Naive thymus-derived CD4-positive, alpha-beta T cell (primary cell): Measurements from ENCODE around the gene GRM8. TPM values are rescaled to one million over a fixed set of nuclear protein-coding genes. Genes with fewer than 3 reads are reported as not detected.

ENCODE experiments used
- ATAC-seq: fragments of 150-1000 bp; cut with Tn5 transposase; 2 replicates; pipeline ENCODE4 v1.10.0; 2021; ENCODE audit warnings: mild to moderate bottlenecking, moderate library complexity
- CTCF ChIA-PET: fragments of 350-600 bp; sonication (Branson Sonifier 250); formaldehyde crosslinking; loops from one replicate; lab custom pipeline; 2021; ENCODE audit warnings: antibody characterized with exemption; lab: Charles Lee
- POLR2A ChIA-PET: fragments of 350-600 bp; sonication (Branson Sonifier 250); formaldehyde crosslinking; loops from one replicate; lab custom pipeline; 2021; ENCODE audit warnings: antibody characterized with exemption, inconsistent platforms; lab: Charles Lee
- DNase-seq, 9 donors: peaks; one replicate each; pipeline versions ENCODE4 v3.0.0 to v3.0.0-alpha.2; 2020 to 2022; ENCODE audit warnings: mixed read lengths in 1 of 9
- H3K27ac ChIP-seq: one replicate; pipeline ENCODE4 v1.7.0; 2013; ENCODE audit warnings: mild to moderate bottlenecking, low read depth, low read length, moderate library complexity
- H3K27me3 ChIP-seq, 2 donors: one replicate each; pipeline ENCODE4 v1.7.0; 2013; ENCODE audit warnings: low read length in 2 of 2, mild to moderate bottlenecking in 2 of 2, moderate library complexity in 2 of 2; ENCODE audit not compliant: control insufficient read depth in 2 of 2, insufficient read depth in 2 of 2
- H3K36me3 ChIP-seq, 3 experiments: 1 replicate in 2 of 3; 2 replicates in 1 of 3; pipeline ENCODE4 v1.7.0; 2013; ENCODE audit warnings: low read length in 3 of 3, mild to moderate bottlenecking in 3 of 3, moderate library complexity in 1 of 3; ENCODE audit not compliant: insufficient read depth in 3 of 3, control insufficient read depth in 2 of 3
- H3K4me1 ChIP-seq, 2 donors: one replicate each; pipeline ENCODE4 v1.7.0; 2013; ENCODE audit warnings: low read length in 2 of 2, mild to moderate bottlenecking in 2 of 2, moderate library complexity in 1 of 2; ENCODE audit not compliant: control insufficient read depth in 2 of 2, insufficient read depth in 2 of 2
- H3K4me3 ChIP-seq: 2 replicates; pipeline ENCODE4 v1.7.0; 2013; ENCODE audit warnings: mild to moderate bottlenecking, low read length
- H3K9me3 ChIP-seq, 3 experiments: 1 replicate in 2 of 3; 2 replicates in 1 of 3; pipeline ENCODE4 v1.7.0; 2013; ENCODE audit warnings: low read length in 3 of 3; ENCODE audit not compliant: control insufficient read depth in 2 of 3
- H3K27ac Mint-ChIP-seq, 9 donors: one replicate each; pipeline ENCODE4 v1.8.0; 2020 to 2022; ENCODE audit warnings: mixed read lengths in 9 of 9, mild to moderate bottlenecking in 8 of 9, moderate library complexity in 5 of 9, inconsistent platforms in 2 of 9
- H3K27me3 Mint-ChIP-seq, 5 donors: one replicate each; pipeline ENCODE4 v1.8.0; 2021 to 2022; ENCODE audit warnings: mixed read lengths in 5 of 5, mild to moderate bottlenecking in 1 of 5
- H3K36me3 Mint-ChIP-seq, 5 donors: one replicate each; pipeline ENCODE4 v1.8.0; 2020 to 2022; ENCODE audit warnings: mixed read lengths in 5 of 5, mild to moderate bottlenecking in 3 of 5, inconsistent platforms in 1 of 5
- H3K4me1 Mint-ChIP-seq, 7 donors: one replicate each; pipeline ENCODE4 v1.8.0; 2020 to 2022; ENCODE audit warnings: mixed read lengths in 7 of 7, mild to moderate bottlenecking in 3 of 7, inconsistent platforms in 1 of 7
- H3K4me3 Mint-ChIP-seq, 10 donors: one replicate each; pipeline ENCODE4 v1.8.0; 2020 to 2022; ENCODE audit warnings: mild to moderate bottlenecking in 10 of 10, mixed read lengths in 10 of 10, moderate library complexity in 6 of 10, inconsistent platforms in 2 of 10
- H3K9me3 Mint-ChIP-seq, 11 donors: one replicate each; pipeline ENCODE4 v1.8.0; 2020 to 2022; ENCODE audit warnings: mixed read lengths in 11 of 11, mild to moderate bottlenecking in 4 of 11, inconsistent platforms in 1 of 11, moderate library complexity in 1 of 11
- intact Hi-C, 2 donors: fragments of 100-400 bp; cut with micrococcal nuclease; formaldehyde crosslinking; loops; one replicate each; pipeline ENCODE4 v1.15.1; 2023
- polyA plus RNA-seq, 2 donors: library from polyadenylated mRNA; unstranded; fragments of 300-500 nt; fragmentation: Illumina TruSeq; gene quantifications; one replicate each; pipeline ENCODE4 v1.2.3, GENCODE V29; 2021
- total RNA-seq, 6 experiments: library from RNA in 5 of 6; stranded (reverse) in 5 of 6; gene quantifications; 1 replicate in 5 of 6; 2 replicates in 1 of 6; pipeline ENCODE4 v1.2.3 and lab custom pipeline; 2021 to 2026

GRM8 gene
- total and polyA plus RNA-seq, 7 experiments from 2014 or later = not detected

GRCh38 chr7:126443951-126444350, 808.8 kb downstream of the GRM8 start:
- ATAC-seq = no peak
- H3K4me1 Mint-ChIP-seq = no peaks in the 10 kb centered on the region
- H3K4me1 ChIP-seq = no peaks in the 10 kb centered on the region
- H3K27me3 ChIP-seq = no peaks in the 10 kb centered on the region
- H3K27ac ChIP-seq = no peak overlapping the region
- H3K36me3 ChIP-seq = no peaks in the 10 kb centered on the region
- intact Hi-C loops = no loop called here
- ChIA-PET CTCF (no interaction called here), POLR2A (no interaction called here)
- no peaks in the 10 kb centered on the region for H3K36me3 Mint-ChIP-seq
- peaks cover 0 to 4% (median 0%) of the 10 kb centered on the region in 11 donors for H3K9me3 Mint-ChIP-seq
- no peaks in the 10 kb centered on the region for H3K27me3 Mint-ChIP-seq
- DNase-seq = no peak
- H3K27ac Mint-ChIP-seq = no peak overlapping the region
- H3K9me3 ChIP-seq = no peaks in the 10 kb centered on the region
- H3K4me3 Mint-ChIP-seq = no peak overlapping the region
- H3K4me3 ChIP-seq = no peak overlapping the region

GRCh38 chr7:126442908-126443307, 809.8 kb downstream of the GRM8 start:
- no peak overlapping the region for H3K4me3 ChIP-seq
- no peaks in the 10 kb centered on the region for H3K27me3 ChIP-seq
- H3K27ac ChIP-seq = no peak overlapping the region
- Mint-ChIP-seq H3K27ac (no peak overlapping the region), H3K36me3 (no peaks in the 10 kb centered on the region), H3K27me3 (no peaks in the 10 kb centered on the region), H3K9me3 (peaks cover 0 to 4% (median 0%) of the 10 kb centered on the region in 11 donors), H3K4me3 (no peak overlapping the region), H3K4me1 (no peaks in the 10 kb centered on the region)
- ATAC-seq (no peak), DNase-seq (no peak)
- ChIA-PET POLR2A (no interaction called here), CTCF (no interaction called here)
- H3K4me1 ChIP-seq = no peaks in the 10 kb centered on the region
- intact Hi-C loops = no loop called here
- H3K9me3 ChIP-seq = no peaks in the 10 kb centered on the region
- H3K36me3 ChIP-seq = no peaks in the 10 kb centered on the region

- Mint-ChIP-seq H3K36me3 (no peaks in the 10 kb centered on the region), H3K4me1 (no peaks in the 10 kb centered on the region), H3K27me3 (no peaks in the 10 kb centered on the region), H3K4me3 (no peak overlapping the region), H3K9me3 (peaks cover 0 to 4% (median 0%) of the 10 kb centered on the region in 11 donors), H3K27ac (no peak overlapping the region)
- POLR2A ChIA-PET = no interaction called here
- H3K9me3 ChIP-seq = no peaks in the 10 kb centered on the region
- H3K27ac ChIP-seq = no peak overlapping the region
- H3K27me3 ChIP-seq = no peaks in the 10 kb centered on the region
- no peaks in the 10 kb centered on the region for H3K36me3 ChIP-seq
- DNase-seq (no peak), ATAC-seq (no peak)
- H3K4me3 ChIP-seq = no peak overlapping the region
- no peaks in the 10 kb centered on the region for H3K4me1 ChIP-seq
- CTCF ChIA-PET = no interaction called here
- intact Hi-C loops = no loop called here
Observed at GRCh38 chr7:126441745-126442144, 811.0 kb downstream of the GRM8 start.

GRCh38 chr7:126440542-126440941, 812.2 kb downstream of the GRM8 start:
- no peak for ATAC-seq
- H3K27ac Mint-ChIP-seq = no peak overlapping the region
- no peak for DNase-seq
- no peaks in the 10 kb centered on the region for H3K4me1 ChIP-seq
- POLR2A ChIA-PET = no interaction called here
- no peak overlapping the region for H3K27ac ChIP-seq
- H3K27me3 Mint-ChIP-seq = no peaks in the 10 kb centered on the region
- CTCF ChIA-PET = no interaction called here
- no peaks in the 10 kb centered on the region for H3K36me3 ChIP-seq
- peaks cover 0 to 4% (median 0%) of the 10 kb centered on the region in 11 donors for H3K9me3 Mint-ChIP-seq
- no peaks in the 10 kb centered on the region for H3K9me3 ChIP-seq
- H3K4me3 ChIP-seq = no peak overlapping the region
- intact Hi-C loops = no loop called here
- H3K4me3 Mint-ChIP-seq = no peak overlapping the region
- H3K36me3 Mint-ChIP-seq = no peaks in the 10 kb centered on the region
- H3K27me3 ChIP-seq = no peaks in the 10 kb centered on the region
- H3K4me1 Mint-ChIP-seq = no peaks in the 10 kb centered on the region

- CTCF ChIA-PET = no interaction called here
- Histone ChIP-seq H3K36me3 (no peaks in the 10 kb centered on the region), H3K27ac (no peak overlapping the region), H3K4me1 (no peaks in the 10 kb centered on the region), H3K27me3 (no peaks in the 10 kb centered on the region), H3K4me3 (no peak overlapping the region), H3K9me3 (no peaks in the 10 kb centered on the region)
- no peak overlapping the region for H3K27ac Mint-ChIP-seq
- H3K9me3 Mint-ChIP-seq = peaks cover 0 to 7% (median 0%) of the 10 kb centered on the region in 11 donors
- POLR2A ChIA-PET = no interaction called here
- H3K27me3 Mint-ChIP-seq = no peaks in the 10 kb centered on the region
- intact Hi-C loops = no loop called here
- H3K36me3 Mint-ChIP-seq = no peaks in the 10 kb centered on the region
- DNase-seq = no peak
- no peaks in the 10 kb centered on the region for H3K4me1 Mint-ChIP-seq
- no peak overlapping the region for H3K4me3 Mint-ChIP-seq
- no peak for ATAC-seq
Observed at GRCh38 chr7:126436213-126436868, 816.4 kb downstream of the GRM8 start.

- Histone ChIP-seq H3K9me3 (no peaks in the 10 kb centered on the region), H3K4me1 (no peaks in the 10 kb centered on the region), H3K36me3 (no peaks in the 10 kb centered on the region), H3K27me3 (no peaks in the 10 kb centered on the region), H3K27ac (no peak overlapping the region), H3K4me3 (no peak overlapping the region)
- peaks cover 0 to 18% (median 2%) of the 10 kb centered on the region in 11 donors for H3K9me3 Mint-ChIP-seq
- intact Hi-C loops = no loop called here
- no peaks in the 10 kb centered on the region for H3K36me3 Mint-ChIP-seq
- CTCF ChIA-PET = no interaction called here
- H3K4me1 Mint-ChIP-seq = no peaks in the 10 kb centered on the region
- POLR2A ChIA-PET = no interaction called here
- DNase-seq (no peak), ATAC-seq (no peak)
- H3K27me3 Mint-ChIP-seq = no peaks in the 10 kb centered on the region
- no peak overlapping the region for H3K4me3 Mint-ChIP-seq
- no peak overlapping the region for H3K27ac Mint-ChIP-seq
Observed at GRCh38 chr7:126426652-126427051, 826.1 kb downstream of the GRM8 start.

- Mint-ChIP-seq H3K4me1 (no peaks in the 10 kb centered on the region), H3K9me3 (peaks cover 0 to 18% (median 3%) of the 10 kb centered on the region in 11 donors), H3K27me3 (no peaks in the 10 kb centered on the region), H3K27ac (no peak overlapping the region), H3K36me3 (no peaks in the 10 kb centered on the region), H3K4me3 (no peak overlapping the region)
- intact Hi-C loops = no loop called here
- ATAC-seq (no peak), DNase-seq (no peak)
- no peaks in the 10 kb centered on the region for H3K9me3 ChIP-seq
- H3K27ac ChIP-seq = no peak overlapping the region
- no peak overlapping the region for H3K4me3 ChIP-seq
- H3K4me1 ChIP-seq = no peaks in the 10 kb centered on the region
- H3K27me3 ChIP-seq = no peaks in the 10 kb centered on the region
- CTCF ChIA-PET = no interaction called here
- no peaks in the 10 kb centered on the region for H3K36me3 ChIP-seq
- POLR2A ChIA-PET = no interaction called here
Observed at GRCh38 chr7:126424985-126425384, 827.8 kb downstream of the GRM8 start.
